ENCODE measurements around the gene THSD7A.
"Not testable (repeated sequence)": the region's sequence is repeated elsewhere in the genome, so short reads cannot be mapped to it uniquely, and the experiment has no call there.

The THSD7A gene

DNA sequence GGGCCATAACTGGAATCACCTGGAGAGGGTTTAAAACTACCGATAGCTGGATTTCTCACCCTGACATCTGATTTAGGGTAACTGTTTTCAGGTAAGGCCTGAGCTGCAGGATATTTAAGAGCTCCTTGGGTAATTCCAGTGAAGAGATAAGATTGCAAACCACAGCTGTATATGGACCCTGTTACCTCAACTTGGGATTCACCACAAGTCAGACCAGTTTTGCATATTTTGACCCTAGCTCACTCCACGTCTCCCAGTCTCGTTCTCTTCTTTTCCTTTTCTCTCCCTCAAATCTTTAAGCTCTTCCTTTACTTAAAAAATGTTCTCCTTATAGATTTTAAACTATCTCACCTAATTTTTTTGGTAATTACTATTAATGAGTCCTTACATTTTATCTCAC lies 264.4 kb downstream of the THSD7A start:
- no peak for DNase-seq

DNA sequence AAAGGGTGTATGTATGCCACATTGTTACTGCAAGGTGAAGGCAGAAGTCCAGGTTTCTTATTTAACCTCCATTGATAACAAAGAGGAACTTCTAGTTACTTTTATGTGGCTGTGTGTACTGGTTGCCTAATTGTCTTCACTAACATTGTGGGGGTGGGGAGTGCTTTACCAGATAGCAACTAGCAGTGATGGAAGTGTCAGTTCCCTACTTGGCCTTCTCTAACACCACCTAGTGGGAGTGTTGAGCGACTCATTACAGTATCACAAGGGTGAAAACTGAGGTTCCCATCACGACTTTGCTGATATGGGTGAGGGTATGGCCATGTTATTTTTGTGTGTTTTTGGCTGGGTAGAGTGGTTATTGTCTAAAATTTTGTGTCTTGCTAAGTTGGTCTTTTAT lies 274.4 kb downstream of the THSD7A start:
- DNase-seq = no peak

DNA sequence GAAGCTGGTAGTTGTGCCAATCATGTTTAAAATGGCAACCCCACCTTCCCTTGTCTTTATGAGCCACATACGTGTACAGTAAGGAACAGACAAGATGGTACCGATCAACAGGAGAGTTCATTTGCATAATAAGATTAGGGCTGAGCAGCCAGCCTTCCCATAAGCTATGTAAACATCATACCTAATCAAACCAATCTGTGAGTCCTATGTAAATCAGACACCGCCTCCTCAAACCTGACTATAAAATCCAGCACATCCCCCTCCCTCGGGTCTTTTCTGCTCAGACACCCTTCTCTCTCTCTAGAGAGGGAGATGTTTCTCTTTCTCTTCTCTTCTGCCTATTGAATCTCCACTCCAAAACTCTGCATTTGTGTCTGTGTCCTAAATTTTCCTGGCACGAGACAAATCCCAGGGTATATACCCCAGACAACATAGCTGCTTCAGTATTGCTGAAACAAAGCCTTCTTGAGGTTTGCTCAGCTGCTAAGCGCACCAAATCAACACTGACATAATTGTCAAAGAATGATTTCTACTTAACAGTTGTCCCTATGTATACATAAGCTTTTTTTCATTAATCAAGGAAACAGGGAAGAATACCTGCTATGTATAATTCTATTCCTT lies 279.2 kb downstream of the THSD7A start:
- no peak for DNase-seq

DNA sequence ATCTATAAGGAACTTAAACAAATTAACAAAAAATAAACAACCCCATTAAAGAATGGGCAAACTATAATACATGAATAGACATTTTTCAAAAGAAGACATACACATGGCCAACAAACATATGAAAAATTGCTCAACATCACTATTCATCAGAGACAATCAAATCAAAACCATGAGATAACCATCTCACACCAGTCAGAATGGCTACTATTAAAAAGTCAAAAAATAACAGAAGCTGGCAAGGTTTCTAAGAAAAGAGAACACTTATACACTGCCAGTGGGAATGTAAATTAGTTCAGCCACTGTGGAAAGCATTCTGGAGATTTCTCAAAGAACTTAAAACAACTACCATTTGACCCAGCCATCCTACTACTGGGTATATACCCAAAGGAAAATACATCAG lies 280.5 kb downstream of the THSD7A start:
- DNase-seq = no peak

DNA sequence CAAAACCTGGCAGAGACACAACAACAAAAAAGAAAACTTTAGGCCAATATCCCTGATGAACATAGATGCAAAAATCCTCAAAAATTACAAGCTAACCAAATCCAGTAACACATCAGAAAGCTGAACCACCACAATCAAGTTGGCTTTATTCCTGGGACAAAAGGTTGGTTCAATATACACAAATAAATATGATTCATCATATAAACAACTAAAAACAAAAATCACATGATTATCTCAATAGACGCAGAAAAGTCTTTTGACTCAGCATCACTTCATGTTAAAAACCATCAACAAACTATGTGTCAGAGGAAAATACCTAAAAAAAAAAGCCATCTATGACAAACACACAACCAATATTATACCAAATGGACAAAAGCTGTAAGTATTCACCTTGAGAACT lies 283.5 kb downstream of the THSD7A start:
- no peak for DNase-seq

DNA sequence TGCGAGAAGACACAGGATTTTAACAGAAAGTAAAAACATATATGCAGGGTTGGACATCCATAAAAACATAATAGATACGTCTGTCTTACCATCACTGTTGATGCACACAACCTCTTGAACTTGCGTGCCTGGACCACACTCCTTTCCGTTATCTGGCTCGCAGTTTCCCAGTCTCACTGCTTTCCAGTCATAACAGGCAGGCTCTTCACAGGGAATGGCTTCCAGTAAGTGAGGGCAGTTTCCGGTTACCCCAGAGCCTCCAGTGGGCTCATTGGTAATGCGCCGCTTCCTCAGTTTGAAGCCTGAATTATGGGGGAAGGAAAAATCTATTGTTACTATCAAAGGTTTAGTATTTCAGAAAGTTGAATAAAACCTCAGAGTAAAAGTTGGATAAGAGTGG lies 290.7 kb downstream of the THSD7A start:
- DNase-seq = no peak

DNA sequence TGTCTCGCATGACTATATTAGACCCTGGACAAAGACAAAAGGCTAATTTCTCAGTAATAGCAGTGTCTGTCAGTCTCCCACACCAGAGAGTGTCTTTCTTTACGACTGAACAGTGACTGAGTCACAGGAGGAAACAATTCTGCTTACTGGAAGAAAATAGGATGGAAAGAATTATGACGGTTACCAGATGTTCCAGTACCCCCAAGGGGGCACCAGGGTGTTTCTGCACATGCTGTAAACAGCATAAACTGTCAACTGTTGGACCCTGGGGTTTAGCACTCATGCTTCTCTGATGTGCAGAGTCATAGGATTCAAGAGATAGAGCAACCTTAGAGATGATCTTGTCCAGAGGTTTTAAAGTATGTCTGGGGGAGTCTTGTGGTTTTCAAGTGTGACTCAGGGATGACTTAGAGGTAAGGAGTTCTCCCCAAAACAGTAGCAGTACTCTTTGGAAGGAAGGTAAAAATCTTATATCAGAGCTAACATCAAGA lies 291.7 kb downstream of the THSD7A start:
- no peak for DNase-seq

DNA sequence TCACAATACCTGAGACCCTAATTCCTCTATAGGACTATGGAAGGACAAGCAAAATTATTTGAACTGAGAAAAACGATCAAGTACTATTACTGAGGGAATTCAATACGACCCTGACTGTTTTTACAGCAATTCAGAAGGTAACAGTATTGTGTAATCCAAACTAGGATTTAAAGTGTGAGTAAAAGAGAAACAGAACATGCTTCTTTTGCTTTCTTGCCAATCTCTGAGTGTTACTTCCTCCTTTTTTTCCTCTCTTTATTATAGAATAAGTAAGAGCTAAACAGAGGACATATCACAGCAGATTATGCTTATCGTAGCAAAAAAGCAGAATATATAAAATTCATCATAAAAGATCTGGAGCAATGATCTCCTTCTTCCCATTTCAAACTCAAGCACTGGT lies 292.1 kb downstream of the THSD7A start:
- no peak for DNase-seq

DNA sequence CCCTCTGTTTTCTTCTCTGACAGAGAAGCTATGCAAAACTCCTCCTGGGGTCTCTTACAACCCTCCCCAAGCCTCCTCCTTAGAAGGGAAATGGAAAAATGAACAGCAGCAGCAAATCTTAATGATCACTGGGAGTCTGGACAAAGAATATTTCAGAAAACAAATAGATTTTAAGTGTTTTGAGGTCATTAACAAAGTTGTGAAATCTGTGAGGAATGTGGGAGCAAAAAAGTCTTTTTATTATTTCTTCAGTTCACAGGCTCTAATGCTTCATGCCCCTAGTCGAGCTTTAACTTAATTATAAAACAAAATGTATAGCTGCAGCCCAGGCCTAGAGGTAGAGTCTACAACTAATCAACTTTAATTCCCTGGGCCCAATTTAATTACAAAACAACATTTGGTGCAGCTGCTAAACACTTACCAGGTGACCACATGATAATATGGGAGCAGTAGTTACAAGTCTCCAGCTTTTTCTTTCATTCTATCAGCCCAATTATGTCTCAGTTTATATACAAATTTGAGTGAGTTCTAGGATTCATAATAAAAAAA lies 293.2 kb downstream of the THSD7A start:
- DNase-seq = no peak

DNA sequence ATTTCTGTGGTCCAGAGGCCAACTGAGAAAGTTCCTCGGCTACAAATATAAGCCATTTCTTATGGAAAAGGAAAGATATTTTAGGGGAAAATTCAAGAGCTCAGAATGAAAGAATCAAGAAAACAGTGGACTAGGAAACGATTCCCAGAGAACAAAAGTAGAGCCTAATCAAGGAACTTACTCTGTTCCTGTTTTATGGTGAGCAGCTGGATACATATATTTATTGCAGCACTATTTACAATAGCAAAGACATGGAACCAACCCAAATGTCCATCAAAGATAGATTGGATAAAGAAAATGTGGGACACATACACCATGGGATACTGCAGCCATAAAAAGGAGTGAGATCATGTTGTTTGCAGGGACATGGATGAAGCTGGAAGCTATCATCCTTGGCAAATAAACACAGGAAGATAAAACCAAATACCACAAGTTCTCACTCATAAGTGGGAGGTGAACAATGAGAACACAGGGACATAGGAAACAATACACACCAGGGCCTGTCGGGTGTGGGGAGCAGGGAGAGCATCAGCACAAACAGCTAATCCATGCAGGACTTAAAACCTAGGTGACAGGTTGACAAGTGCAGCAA lies 298.7 kb downstream of the THSD7A start:
- DNase-seq = no peak

DNA sequence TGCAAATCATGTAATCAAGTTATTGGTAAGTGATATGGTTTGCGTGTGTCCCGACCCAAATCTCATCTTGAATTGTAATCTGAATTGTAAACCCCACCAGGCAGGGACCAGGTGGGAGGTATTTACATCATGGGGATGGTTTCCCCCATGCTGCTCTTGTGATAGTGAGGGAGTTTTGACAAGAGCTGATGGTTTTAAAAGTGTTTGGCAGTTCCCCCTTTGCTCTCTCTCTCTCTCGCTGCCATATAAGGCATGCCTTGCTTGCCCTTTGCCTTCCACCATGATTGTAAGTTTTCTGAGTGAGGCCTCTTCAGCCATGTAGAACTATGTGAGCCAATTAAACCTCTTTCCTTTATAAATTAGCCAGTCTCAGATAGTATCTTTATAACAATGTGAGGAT lies 302.6 kb downstream of the THSD7A start:
- DNase-seq = no peak

DNA sequence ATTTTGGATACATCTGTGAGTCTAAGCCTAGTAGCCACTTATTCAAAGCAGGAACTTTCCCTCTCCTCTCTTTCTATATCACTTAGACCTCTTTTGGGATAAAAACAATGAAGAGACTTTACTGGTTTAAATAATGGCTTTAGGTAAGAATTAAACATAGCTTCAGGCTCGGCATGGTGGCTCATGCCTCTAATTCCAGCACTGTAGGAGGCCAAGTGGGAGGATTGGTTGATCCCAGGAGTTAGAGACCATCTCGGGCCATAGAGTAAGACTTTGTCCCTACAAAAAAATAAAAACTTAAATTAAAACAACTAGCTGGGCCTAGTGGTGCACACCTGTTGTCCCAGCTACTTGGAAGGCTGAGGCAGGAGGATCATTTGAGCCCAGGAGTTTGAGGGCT lies 304.3 kb downstream of the THSD7A start:
- no peak for DNase-seq

DNA sequence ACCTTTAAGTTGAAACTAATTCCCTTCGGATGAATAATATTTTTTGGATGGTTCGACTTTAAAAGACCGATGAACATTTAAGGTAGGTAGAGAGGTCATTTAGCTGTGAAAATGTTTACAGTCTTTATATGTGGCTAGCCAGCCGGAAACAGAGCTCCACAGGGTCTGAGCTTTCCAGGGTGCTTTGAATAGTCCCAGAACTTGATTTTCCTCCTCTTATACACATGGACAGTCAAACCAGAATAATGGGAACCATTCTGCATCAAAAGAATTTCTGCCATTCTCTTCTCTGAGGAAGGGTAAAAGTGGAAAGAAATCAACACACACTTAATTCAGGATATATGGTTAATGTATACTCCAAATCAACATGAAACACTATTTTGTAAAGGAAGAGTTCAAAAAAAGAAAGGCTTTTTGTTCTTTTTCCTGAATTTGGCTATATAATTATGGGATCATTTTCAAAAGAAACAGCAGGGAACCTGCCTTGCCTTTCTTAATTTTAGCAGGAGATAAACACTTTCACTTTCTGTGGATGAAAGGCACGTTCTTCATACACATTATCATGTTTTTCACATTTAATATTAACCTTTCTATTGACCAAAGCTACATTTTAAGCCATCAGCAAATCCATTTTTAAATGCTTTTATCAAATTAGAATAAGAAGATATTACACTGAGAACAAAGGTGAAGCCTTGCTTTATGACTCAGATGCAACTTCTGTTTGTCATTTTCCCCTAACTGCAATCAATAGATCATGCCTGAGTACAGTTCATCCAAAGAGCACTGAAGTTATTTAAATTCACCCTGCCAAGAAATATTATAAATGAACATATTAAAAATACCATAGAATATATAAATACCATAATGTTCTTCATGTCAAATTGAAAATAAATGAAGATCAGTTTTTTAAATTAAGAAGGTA lies 307.3 kb downstream of the THSD7A start:
- no peak for DNase-seq

DNA sequence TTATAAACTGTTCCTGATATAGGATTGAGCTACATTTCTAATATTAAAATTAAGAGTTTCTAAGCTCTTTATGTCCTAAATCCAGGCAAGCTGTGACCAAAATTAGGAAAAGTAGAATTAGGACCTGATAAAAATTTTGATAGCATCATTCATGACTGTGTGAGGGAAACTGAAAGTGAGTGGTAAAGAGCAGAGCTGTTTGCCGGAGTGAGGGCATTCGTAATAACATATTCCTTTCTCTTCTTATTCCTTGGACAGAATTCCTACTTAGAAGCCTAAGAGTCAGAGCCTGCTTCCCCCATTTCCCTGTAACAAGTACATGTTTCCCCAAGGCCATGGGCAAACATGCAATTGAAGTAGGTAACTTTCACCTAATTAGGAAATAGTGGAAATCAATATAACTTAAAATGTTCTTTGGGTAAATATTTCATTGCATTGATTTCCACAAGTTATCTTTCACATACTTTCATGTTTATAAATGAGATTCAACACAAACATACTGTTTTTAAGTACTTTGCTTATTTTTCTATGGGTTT lies 310.0 kb downstream of the THSD7A start:
- DNase-seq = not testable (repeated sequence)

DNA sequence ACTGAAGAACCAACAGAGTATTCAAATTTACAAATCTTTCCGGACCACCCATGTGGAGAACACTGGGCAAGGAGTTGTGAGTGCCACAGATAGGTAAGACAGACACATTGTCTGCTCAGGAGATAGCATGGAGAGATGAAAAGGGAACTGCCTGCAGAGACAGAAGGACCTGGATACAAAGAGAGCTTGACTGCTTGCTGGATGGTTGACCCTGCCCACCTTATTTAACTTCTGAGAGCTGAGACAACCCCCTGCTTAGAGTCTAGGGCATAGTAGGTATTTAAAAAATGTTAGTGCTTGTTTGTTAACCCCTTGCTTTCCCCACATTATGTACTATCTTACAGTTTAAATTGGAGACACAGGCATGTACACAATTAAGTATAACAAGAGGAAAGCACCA lies 314.1 kb downstream of the THSD7A start:
- no peak for DNase-seq

DNA sequence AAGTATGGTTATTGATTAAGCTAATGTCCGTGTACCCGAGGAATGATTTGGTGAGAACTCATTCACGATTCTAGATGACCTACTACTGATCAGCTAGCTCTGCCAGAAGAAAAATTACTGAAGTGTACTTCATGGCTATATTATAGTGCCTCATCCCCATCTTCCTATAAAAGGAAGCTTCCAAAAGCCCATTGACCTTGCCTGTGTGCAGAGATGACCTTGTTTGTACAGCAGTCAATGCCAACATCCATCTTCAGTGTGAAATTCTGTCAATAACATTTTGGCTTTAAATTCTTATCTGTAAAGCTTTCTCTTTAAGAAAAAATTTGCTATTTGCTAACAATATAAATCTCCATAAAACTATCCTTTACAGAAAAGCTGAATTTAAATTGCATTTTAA lies 315.7 kb downstream of the THSD7A start:
- no peak for DNase-seq

DNA sequence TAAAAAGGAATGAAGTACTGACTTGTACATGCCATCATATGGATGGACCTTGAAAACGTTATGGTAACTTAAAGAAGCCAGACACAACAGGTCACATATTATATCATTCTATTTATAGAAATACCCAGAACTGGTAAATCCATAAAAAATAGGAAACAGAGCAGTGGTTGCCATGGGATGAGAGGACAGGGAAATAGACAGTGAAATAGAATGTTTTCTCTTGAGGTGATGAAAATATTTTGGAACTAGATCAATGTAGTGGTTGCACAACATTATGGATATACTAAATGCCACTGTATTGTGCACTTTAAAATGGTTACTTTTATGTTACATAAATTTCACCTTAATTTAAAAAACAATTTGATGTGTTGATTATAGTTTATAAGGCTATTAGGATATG lies 318.5 kb downstream of the THSD7A start:
- no peak for DNase-seq

DNA sequence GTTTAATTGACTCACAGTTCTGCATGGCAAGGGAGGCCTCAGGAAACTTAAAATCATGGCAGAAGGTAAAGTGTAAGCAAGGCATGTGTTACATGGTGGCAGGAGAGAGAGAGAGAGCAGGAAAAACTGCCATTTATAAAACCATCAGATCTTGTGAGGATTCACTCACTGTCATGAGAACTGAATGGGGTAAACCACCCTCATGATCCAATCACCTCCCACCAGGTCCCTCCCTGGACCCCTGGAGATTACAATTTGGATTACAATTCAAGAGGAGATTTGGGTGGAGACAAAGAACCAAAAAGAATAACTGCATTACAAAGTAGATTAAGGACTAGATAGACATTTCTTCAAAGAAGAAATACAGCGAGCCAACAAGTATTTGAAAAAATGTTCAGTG lies 324.1 kb downstream of the THSD7A start:
- no peak for DNase-seq

DNA sequence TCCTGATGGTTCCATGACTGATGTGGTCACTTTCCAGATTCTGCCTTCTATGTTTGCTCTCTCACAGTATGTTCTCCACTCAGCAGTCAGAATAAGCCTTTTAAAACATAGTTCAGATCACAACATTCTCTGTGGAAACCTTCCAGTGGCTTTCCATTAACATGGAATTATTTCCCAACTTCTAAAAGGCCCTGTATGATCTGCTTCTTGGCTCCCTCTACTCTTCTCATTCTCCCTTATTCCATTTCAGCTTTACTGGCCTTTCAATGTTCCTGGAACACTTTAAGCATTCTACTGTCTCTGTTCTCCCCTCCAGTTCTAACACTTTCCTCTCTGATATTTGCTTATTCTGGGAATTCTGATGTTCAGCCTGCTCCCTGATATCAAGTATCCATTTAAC lies 325.6 kb downstream of the THSD7A start:
- no peak for DNase-seq

DNA sequence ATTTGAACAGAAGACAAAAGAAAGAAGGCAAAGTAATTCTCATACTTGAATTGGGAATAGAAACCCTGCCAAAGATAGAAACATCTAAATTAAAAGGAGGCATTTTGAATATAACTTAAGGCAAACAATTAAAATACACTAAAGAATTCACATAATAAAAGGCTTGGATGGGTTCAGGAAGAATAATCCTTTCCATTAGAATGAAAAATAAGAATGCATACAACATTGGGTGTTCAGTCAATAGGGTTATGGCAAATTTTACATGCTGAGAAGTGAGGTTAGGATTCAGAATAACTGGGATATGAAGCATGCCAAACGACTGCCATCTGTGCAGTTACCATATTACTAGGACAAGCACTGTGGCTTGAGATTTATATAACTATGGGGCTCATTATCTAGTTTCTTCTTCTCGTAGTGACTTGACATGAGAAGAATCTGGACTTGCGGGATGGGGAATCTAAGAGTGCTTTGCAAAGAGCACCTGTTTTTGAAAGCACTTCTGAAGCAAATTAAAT lies 326.5 kb downstream of the THSD7A start:
- no peak for DNase-seq

DNA sequence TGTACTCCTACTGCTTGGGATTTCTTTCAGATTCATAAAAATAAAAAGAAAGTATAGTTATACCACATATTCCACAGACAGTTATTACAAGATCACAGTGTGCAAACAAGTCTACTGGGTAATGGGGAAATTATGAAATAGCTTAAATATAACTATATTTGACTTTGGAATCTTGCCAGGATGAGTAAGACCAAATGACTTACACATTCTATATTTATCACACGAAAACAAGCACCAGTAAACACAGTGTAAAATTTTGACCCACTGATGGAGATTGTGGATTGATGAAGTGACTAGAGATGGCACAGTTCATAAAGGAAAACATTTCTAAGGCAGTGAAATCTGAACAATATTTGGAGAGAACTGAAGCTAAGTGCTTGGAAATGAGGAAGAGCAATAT lies 339.7 kb downstream of the THSD7A start:
- no peak for DNase-seq

DNA sequence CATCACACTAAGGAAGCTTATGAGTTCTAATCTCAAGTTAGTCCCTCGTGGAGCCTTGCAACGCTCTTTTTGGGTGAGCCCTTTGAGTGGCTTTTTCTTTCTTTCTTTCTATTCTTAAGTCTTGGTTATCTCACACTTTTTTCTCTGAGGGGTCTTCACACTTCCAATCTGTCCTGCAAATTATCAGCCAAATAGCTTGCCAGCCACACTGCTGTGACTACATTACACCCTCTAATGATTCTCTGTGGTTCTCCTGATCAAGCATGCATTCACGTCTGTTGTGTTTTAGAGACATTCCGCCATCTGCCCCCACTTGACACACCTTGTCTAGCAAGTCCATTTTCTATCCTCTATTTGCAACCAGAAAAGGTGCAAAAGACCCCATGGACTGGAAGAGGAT lies 340.2 kb downstream of the THSD7A start:
- no peak for DNase-seq

DNA sequence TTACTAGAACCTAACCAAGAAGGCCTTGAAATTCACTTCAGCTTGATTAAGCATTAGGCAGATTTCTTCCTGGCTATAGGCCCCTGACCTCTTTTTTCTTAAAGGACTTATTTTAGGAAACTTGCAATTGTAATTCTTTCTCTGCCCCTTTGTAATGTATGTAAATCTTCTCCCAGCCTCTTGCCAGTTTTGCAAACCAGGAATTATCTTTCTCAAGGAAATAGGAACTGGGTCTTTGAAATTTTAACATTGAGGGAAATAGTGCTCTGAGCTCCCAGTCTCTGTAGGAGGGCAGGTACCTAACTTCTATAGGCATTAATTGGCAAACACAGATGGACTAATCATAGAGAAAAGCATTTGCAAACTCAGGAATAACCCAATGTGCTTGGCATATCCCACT lies 342.7 kb downstream of the THSD7A start:
- DNase-seq = no peak

Measured in NCI-H187 (cell line).